Tibial nerve (tissue), 4 donors: ENCODE measurements around the gene EHD2.

Source experiments
- EP300 ChIP-seq, 2 donors: sonication (generic); formaldehyde crosslinking; IDR thresholded peaks; one replicate each; pipeline ENCODE4 v1.6.1; 2017; ENCODE audit warnings: antibody characterized with exemption in 2 of 2, mild to moderate bottlenecking in 1 of 2
- POLR2A ChIP-seq, 2 donors: fragments of 450-650 bp; IDR thresholded peaks; one replicate each; pipeline ENCODE4 v1.6.1; 2017; ENCODE audit warnings: antibody characterized with exemption in 2 of 2, mild to moderate bottlenecking in 2 of 2, moderate library complexity in 2 of 2
- TF ChIP-seq, protein P1 (sequence below), 5 experiments: fragments of 200-600 bp in 3 of 5; fragments of 450-650 bp in 2 of 5; sonication (generic) in 3 of 5; IDR thresholded peaks; one replicate each; pipeline ENCODE4 v1.5.1; 2016 to 2019; ENCODE audit warnings: antibody characterized with exemption in 5 of 5, mild to moderate bottlenecking in 3 of 5, moderate library complexity in 2 of 5

DNA sequence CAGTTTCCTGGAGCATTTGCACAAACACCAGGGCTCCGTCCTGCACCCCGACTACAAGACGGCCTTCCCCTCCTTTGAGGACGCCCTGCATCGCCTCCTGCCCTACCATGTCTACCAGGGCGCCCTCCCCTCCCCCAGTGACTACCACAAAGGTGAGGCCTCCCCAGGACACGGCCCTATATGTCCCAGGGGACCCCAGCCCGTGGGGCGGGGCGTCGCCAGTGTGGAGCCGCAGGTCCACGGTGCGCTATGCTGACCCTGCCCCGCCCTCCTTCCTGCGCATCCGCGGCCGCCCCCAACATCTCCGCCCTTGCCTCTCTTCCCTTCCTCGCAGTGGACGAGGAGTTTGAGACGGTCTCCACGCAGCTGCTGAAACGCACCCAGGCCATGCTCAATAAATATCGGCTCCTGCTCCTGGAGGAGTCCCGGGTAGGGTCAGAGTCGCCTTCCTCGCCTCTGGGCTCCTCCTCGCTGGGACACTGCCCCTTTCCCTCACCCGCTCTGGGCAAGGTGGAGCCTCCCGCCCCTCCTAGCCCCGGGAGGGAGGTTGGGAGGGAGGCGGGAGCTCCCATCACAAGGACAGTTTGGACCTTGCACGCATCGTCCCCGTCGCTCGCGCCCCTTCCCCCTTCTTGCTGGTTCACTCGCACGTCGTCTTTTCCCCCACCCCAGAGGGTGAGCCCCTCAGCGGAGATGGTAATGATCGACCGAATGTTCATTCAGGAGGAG is 14.4 kb upstream of the EHD2 start:
- TF ChIP-seq, protein P1, sequence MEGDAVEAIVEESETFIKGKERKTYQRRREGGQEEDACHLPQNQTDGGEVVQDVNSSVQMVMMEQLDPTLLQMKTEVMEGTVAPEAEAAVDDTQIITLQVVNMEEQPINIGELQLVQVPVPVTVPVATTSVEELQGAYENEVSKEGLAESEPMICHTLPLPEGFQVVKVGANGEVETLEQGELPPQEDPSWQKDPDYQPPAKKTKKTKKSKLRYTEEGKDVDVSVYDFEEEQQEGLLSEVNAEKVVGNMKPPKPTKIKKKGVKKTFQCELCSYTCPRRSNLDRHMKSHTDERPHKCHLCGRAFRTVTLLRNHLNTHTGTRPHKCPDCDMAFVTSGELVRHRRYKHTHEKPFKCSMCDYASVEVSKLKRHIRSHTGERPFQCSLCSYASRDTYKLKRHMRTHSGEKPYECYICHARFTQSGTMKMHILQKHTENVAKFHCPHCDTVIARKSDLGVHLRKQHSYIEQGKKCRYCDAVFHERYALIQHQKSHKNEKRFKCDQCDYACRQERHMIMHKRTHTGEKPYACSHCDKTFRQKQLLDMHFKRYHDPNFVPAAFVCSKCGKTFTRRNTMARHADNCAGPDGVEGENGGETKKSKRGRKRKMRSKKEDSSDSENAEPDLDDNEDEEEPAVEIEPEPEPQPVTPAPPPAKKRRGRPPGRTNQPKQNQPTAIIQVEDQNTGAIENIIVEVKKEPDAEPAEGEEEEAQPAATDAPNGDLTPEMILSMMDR (IDR thresholded peaks at IDR 0.05) = no peak
- TF ChIP-seq POLR2A (IDR thresholded peaks at IDR 0.05) (no peak), EP300 (IDR thresholded peaks at IDR 0.05) (no peak)
